WI38 (cell line): ENCODE data around the gene IRF6.

Experiments used
- H3K4me3 ChIP-seq: 2 replicates; pipeline ENCODE4 v1.5.1; 2011; ENCODE audit warnings: low read depth, mild to moderate bottlenecking, control low read depth, low read length
- CTCF ChIP-seq: IDR thresholded peaks from 2 replicates; pipeline ENCODE4 v1.5.1; 2012; ENCODE audit warnings: low read depth, mild to moderate bottlenecking, control low read depth, low read length

Gene IRF6

GRCh38 chr1:209831615-209832014, 25.7 kb upstream of the IRF6 start:
- no peak overlapping the region for H3K4me3 ChIP-seq
- no peak for TF ChIP-seq CTCF

GRCh38 chr1:209830722-209831121, 24.8 kb upstream of the IRF6 start:
- H3K4me3 ChIP-seq: no peak overlapping the region
- no peak for TF ChIP-seq CTCF

GRCh38 chr1:209829716-209830115, 23.8 kb upstream of the IRF6 start:
- TF ChIP-seq CTCF: no peak
- no peak overlapping the region for H3K4me3 ChIP-seq

GRCh38 chr1:209827384-209828262, 21.7 kb upstream of the IRF6 start, which contains the start of gene UTP25:
Gene UTP25, plus strand, starts transcription at chr1:209827972. Its CDS starts 92 bp downstream, at chr1:209828064.
- H3K4me3 ChIP-seq: peak within 1 kb of the TSS; percentile 92

GRCh38 chr1:209825591-209826434, 19.9 kb upstream of the IRF6 start:
- TF ChIP-seq CTCF: no peak
- H3K4me3 ChIP-seq: no peak overlapping the region

More at GRCh38 chr1:209827384-209828262, 21.7 kb upstream of the IRF6 start, which contains the start of gene UTP25:
- peak; percentile 65 for TF ChIP-seq CTCF

- peak overlapping the region; percentile 35 for H3K4me3 ChIP-seq
Observed at GRCh38 chr1:209823143-209824041, 17.4 kb upstream of the IRF6 start.

More at GRCh38 chr1:209823143-209824041, 17.4 kb upstream of the IRF6 start:
- TF ChIP-seq CTCF: peak; percentile 47
